IPS-NIHi11 (cell line): Measurements from ENCODE around the gene TFDP1.

ENCODE experiments used
- DNase-seq: peaks from one replicate; pipeline ENCODE4 v3.0.0; 2012; ENCODE audit warnings: mixed read lengths, low spot score

Gene TFDP1

DNA sequence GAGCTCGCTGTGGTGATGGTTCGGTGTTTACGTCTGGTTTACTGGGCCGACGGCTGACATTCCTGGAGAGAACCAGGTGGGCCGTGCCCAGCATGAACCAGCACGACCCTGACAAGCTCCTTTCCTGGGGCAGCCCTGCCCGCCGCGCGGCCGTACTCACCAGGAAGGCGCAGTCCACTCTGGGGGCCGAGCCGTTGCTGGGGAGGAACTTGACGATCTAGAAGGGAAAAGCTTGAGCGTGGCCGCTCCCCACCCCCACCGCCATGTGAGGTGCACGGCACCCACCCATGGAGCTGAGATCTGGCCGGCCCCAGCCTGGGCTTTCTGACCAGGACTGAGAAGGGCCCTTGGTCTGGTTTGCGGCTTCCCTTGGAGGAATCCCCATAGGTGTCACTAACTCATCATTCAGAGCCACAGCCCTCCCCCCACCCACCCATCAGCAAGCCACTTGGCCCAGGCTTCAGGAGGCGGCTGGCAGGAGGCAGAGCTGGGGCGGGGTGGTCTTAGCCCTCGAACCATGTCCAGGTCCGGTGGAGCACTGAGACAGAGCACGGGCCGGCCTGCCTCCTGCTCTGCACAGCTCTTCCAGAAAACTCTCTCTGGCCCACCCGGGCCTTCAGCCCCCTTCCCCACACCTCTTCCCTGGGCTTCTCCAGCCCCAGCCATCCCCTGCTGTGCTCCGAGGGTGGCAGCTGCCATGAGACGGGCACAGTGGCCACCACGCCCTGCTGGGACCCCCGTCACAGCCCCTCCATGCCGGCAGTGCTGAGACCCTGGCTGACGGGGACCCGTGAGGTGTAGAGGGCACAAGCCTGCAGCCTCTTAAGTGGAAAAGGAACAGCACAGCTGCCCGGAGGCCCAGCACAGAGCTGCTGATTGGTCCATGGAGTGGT is 67.2 kb downstream of the TFDP1 start:
- no peak for DNase-seq

- DNase-seq = no peak
Observed at GRCh38 chr13:113652404-113653263, 68.1 kb downstream of the TFDP1 start.

- no peak for DNase-seq
Observed at GRCh38 chr13:113653264-113654174, 69.0 kb downstream of the TFDP1 start.

DNA sequence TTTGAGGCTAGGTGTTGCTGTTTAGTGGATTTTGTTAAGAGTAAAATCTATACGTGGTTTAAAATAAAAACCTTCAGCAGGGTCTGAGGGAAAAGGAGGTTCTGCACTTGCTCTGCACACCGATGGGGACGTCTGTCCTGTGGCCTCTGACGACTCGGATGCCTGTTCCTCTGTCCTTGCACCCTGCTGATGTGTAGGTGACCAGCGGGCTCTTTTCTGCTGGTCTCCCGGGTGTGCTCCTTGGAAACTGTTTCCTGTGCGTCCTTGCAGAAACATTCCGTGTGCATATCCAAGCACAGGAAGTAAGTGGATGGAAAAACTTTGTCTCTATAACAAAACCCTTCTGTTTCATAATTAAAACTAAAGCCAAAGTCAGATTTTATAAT is 69.6 kb downstream of the TFDP1 start:
- DNase-seq = no peak

GRCh38 chr13:113654591-113655345 is 70.2 kb downstream of the TFDP1 start:
- no peak for DNase-seq

DNA sequence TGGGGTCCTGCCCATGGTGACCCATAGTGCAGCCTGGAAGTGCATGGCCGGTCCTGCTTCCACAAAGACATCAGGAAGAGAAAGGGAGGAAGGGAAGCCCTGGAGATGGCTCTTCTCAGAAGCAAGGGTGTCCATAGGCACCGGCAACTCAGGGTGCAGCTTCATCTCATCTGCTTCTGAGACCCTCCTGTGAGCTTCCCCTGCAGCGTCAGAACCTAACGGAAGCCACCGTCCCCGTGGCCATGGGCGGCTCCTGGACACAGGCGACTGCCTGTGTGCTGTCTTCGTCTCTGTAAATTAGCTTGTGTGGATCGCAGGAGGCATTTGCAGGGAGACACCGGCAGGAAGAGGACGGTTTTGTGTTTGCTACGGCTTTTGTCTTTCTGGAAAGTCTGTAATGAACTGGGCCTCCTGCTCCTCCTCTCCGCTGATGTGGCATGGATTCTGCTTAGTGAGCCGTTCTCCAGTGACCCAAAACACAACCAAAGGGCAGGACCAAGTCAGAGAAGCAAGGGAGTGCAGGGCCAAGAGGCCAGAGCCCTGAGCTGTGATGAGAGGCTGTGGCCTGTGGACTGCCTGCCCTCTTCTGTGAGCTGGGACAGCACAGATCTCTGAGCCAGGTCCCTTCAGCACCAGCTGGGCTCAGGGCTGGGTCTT is 70.9 kb downstream of the TFDP1 start:
- DNase-seq = no peak

GRCh38 chr13:113656003-113656588 is 71.5 kb downstream of the TFDP1 start:
- DNase-seq = no peak

- no peak for DNase-seq
Observed at GRCh38 chr13:113656831-113657671, 72.5 kb downstream of the TFDP1 start.

GRCh38 chr13:113657851-113658741 is 73.5 kb downstream of the TFDP1 start, which contains the start of gene ATP4B:
Gene ATP4B, minus strand, starts transcription at chr13:113658198. Its CDS starts 54 bp downstream, at chr13:113658144.
- DNase-seq = no peak

DNA sequence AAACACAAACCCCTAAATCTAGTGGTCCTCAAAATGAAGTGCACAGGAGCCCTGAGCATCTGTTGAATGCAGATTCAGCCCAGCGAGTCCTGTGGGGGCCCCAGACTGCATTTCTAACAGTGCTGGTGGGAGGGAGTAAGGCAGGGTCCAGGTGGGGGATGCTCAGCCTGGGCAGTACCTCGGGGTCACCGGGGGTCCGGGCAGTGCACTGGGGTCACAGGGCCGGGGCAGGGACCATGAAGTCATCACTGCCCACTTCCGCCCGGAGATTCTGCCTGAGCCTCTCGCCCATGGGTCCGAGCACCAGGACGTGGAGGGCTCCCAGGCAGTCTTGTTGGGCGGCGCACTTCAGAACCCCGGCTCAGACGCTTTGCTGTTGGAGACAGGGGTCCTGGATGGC is 74.3 kb downstream of the TFDP1 start:
- DNase-seq = no peak

DNA sequence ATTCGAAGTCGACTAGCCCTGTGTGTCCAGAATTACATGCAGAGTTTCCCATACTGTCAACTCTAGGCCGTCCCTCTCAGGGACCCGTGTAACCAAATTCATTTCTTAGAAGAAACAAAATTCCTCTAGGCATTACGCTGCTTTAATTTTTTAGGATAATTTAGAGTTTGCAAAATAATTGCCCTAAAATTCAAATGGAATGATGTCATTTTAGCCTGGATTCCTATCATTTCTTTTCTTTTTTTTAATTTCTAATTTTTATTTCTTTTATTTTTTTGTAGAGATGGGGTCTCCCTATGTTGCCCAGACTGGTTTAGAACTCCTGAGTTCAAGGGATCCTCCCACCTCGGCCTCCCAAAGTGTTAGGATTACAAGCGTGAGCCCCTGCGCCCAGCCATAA is 74.8 kb downstream of the TFDP1 start:
- DNase-seq = no peak

DNA sequence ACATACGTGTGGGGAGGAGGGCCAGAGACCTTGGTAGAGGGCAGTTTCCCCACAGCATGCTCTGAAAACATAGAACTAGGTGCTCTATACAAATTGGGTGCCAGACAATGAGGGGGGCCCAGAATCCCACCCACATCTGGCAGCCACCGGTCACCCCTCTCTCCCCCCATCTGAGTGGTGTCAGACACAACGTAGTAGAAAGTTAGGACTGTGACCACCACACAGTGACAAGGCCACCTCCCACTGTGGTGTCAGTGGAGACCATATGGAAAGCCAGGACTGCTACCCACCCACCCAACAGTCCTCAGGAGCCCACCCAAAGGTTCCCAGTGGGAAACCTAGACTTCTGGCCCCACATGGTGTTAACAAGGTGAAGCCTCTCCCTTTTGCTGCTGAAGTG is 75.5 kb downstream of the TFDP1 start:
- DNase-seq = no peak

GRCh38 chr13:113661509-113661908 is 77.0 kb downstream of the TFDP1 start:
- DNase-seq = no peak

- no peak for DNase-seq
Observed at GRCh38 chr13:113663934-113664333, 79.4 kb downstream of the TFDP1 start.

DNA sequence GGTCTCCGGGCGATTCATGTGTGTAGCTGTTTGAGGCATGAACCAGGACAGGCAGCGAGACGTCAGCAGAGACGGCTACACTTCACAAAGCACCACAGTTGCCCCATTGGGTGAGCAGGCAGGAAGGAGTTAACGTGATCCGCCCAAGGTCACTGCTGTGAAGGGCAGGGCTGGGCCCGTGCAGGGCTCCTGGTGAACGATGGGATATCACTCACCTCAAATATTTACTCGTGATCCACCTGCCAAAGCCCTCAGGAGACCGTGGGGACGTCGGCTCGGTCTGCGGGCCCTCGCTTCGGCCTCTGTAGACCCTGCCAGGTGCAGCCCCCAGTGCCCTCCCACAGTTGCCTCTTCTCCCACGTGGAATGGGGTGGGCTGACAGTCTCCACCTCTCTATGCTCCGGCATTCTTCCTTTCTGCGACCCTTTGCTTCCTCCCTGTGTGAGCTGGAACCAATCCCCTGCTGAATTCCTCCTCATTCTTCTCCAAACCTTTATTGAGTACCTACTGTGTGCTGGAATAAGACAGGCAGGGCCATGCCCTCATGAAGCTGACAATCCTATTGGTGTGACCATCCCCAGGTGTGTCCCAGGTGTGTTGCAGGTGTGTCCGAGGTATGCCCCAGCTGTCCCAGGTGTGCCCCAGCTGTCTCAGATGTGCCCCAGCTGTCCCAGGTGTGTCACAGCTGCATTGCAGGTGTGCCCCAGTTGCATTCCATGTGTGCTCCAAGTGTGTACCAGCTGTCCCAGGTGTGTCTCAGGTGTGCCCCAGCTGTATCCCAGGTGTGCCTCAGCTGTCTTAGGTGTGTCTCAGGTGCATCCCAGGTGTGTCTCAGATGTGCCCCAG is 80.4 kb downstream of the TFDP1 start:
- DNase-seq = no peak

GRCh38 chr13:113665597-113666328 is 81.2 kb downstream of the TFDP1 start:
- no peak for DNase-seq

DNA sequence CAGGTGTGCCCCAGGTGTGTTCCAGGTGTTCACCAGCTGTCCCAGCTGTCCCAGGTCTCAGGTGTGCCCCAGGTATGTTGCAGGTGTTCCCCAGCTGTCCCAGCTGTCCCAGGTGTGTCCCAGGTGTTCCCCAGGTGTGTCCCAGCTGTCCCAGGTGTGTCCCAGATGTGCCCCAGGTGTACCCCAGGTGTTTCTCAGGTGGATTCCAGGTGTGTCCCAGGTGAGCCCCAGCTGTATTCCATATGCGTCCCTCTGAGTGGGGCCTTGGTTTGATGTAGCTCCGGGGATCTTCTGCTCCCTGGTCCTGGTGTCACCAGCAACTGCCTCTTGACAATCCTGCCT is 81.7 kb downstream of the TFDP1 start:
- DNase-seq = no peak
